Left colon (tissue), 2 donors: Measurements from ENCODE around the gene KCTD21. TPM values are rescaled to one million over a fixed set of nuclear protein-coding genes. Genes with fewer than 3 reads are reported as not detected.
"Not testable (repeated sequence)": the region's sequence is repeated elsewhere in the genome, so short reads cannot be mapped to it uniquely, and the experiment has no call there.

Experiments
- ATAC-seq: fragments of 200-7000 bp; cut with Tn5 transposase; one replicate; pipeline ENCODE4 v1.9.1; 2020; ENCODE audit warnings: mild to moderate bottlenecking, moderate library complexity
- DNase-seq, 2 donors: peaks; one replicate each; pipeline ENCODE4 v3.0.0-alpha.2; 2020
- intact Hi-C, 2 donors: fragments of 100-400 bp; cut with DNase I in 1 of 2; cut with micrococcal nuclease in 1 of 2; formaldehyde crosslinking; loops; one replicate each; pipeline versions ENCODE4 v1.11.2 to v1.14.0; 2022; cut with DNase I, micrococcal nuclease
- total RNA-seq, 2 donors: library from RNA; stranded (reverse); fragmentation: NEBNext Ultra II Directional; extraction: Animal tissue kit (Norgen Biotek cat#: 25700); gene quantifications; one replicate each; pipeline ENCODE4 v1.2.1, GENCODE V29; 2021
- donor health status: DM: no; HTN: no; CAD: no.
- donor health status: DM: yes; HTN: yes; CAD: no.

The KCTD21 gene
- total RNA-seq, 2 donors from 2014 or later = 7.7 to 10.1 TPM

- ATAC-seq (no peak), DNase-seq (no peak)
- intact Hi-C loops = no loop called here
Observed at GRCh38 chr11:78190871-78191538, 2.6 kb upstream of the KCTD21 start.

GRCh38 chr11:78190374-78190773 is 1.9 kb upstream of the KCTD21 start:
- ATAC-seq = no peak
- no peak for DNase-seq
- intact Hi-C loops = no loop called here

DNA sequence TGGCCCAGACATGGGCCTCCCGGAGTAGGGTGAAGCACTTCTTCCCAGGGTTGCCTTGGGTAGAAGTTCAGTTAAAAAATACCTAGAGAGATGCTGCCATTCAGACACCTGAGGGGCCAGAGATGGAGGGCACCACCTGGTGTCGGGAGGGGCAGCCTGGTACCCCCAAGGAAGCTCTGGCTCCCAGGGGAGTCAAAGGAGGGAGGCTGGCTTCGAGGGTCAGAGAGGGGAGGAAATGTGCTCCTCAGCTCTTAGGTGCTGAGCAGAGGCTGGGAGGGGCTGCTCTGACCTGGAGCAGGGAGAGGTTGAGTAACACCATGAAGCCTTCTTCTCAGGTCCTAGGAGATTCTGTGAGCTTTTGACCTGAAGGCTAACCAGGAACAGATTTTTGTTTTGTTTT is 1.4 kb upstream of the KCTD21 start:
- no peak for DNase-seq
- no peak for ATAC-seq
- intact Hi-C loops = no loop called here

DNA sequence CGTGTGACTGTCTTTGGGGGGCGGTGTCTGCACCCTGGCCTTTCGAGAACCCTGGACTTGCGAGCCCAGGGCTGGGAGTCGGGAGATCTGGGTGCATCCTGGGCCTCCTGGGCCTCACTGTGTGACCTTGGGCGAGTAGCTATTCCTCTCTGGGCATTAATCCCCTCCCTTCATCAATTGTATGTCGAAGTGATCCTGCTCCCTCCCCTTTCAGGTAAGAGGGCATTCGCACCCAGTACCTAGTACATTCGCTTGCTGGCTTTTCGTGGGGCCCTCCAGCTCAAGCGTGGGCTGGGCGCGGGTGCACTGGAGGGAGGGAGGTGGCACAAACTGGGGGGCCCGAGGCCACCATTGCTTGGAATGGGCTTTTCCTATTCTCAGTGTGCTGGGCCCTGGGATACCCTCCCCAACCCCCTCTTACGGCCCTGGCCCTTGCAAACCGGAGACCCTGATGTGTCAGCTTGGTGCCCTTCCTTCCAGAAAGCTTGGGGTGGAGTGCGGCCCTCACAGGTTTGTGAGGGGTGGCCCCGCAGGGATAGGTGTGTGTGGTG is 823 bp upstream of the KCTD21 start:
- intact Hi-C loops = no loop called here
- ATAC-seq (no peak), DNase-seq (peak in 1 of 2 donors; percentile 23)

DNA sequence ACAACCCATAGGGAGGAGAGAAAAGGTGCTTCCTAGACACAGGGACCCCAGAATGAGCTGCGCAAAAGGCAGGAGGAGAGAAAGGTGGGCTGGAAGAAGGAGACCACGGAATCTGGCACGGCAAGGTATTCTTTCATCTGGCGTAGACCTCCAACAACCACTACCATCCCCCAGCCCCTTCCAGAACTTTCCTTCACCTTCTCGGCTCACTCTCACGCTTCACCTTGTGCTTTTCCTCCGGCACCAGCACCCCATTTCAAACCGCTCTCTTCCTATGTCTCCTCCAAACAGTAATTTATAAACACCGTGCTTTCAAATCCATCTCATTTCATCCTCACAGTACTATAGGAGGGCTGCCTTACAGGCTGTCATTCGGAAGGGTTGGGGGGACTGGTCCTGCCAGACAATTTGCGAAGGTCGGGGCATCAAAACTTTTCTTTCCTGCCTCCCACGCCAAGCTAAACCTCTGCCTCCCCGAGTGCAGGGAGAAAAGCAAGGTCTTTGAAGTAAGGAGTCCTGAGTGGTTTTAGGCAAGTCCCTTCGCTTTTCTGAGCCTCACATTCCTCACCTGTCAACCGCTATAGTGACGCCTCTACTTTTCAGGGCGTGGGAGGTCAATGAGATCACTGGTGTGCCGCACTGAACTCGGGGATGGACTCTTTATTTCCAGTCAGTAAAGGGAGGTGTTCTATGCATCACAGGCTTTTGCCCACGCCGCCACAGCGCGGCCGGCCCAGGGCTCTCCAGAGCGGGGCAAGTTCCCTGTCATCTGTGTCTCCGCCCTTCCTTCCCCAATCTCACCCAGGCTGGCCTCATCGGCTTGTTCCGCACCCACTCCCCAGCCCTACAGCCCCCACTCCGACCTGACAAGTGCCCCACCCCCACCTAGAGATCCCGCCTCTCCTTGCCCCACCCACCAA is 800 bp downstream of the KCTD21 start:
- DNase-seq = no peak
- ATAC-seq = peak; percentile 43
- intact Hi-C loops = no loop called here

DNA sequence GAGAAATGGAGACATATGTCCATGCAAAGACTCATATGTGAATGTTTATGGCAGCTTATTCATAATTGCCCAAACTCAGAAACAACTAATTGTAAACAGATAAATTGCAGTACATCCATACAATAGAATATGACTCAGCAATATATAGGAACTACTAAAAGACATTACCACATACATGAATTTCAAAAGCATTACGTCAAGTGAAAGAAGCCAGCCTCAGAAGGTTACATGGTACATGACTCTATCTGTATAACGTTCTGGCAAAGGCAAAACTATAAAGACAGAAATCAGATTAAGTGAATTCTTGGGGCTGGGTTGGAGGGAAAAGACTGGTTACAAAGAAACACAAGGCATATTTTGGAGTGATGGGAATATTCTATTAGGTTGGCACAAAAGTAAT is 7.2 kb downstream of the KCTD21 start:
- ATAC-seq (no peak), DNase-seq (no peak)
- intact Hi-C loops = no loop called here

DNA sequence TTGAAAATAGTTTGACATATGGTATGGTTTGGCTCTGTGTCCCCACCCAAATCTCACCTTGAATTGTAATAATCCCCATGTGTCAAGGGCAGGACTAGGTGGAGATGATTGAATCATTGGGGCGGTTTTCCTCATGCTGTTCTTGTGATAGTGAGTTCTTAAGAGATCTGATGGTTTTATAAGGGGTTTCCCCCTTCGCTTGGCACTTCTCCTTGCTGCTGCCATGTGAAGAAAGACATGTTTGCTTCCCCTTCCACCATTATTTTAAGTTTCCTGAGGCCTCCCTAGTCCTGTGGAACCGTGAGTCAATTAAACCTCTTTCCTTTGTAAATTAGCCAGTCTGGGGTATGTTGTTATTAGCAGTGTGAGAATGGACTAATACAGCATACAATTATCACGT is 7.7 kb downstream of the KCTD21 start:
- ATAC-seq (no peak), DNase-seq (no peak)
- intact Hi-C loops = no loop called here

DNA sequence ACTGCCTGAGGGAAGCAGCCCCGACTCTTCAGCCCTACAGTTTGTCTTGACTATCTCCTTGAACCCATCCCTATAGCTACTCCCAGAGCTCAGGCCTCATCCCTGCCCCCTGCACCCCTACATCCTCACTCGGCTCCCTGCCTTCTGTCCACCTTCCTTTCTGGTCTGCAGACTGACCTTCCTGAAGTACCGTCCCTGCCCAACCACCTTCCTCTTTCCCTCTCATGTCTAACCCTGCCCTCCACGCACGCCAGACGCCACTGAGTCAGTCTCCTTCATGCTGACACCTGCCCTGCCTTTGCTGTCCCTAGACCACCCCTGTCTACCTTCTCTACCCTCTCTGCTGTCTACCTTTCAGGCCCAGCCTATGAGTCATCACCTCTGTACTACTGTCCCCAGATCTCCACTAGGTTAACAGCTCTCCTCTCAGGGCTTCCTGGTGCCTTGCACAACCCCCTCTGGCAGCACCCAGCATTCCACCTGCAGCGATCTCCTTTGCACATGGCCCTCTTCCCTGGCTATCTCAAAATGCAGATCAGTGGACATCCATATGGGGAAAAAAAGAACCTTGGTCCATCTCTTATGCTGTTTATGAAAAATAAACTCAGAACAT is 8.9 kb downstream of the KCTD21 start:
- intact Hi-C loops = no loop called here

DNA sequence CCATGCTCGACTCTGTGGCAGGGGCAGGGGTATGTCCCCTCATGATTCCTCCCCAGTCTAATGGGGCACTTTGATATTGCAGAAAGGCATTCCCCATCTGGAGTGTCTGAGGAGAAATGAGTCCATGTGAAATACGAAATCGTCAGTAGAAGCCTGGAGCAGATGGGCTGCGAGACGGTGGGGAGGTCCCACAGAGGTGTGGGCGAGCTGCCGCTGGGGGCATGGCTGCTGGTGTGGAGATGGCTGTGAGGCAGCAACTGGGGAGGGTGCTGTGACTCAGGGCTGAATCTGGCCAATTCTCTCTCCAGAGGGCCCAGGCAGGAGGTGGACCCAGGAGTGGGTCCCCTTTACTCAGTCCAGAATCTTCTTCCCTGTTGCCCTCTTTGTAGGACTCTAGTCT is 11.2 kb downstream of the KCTD21 start:
- intact Hi-C loops = no loop called here
- no peak for DNase-seq
- ATAC-seq = no peak

More for the DNA sequence above, 8.9 kb downstream of the KCTD21 start:
- ATAC-seq = peak; percentile 26
- DNase-seq = no peak

DNA sequence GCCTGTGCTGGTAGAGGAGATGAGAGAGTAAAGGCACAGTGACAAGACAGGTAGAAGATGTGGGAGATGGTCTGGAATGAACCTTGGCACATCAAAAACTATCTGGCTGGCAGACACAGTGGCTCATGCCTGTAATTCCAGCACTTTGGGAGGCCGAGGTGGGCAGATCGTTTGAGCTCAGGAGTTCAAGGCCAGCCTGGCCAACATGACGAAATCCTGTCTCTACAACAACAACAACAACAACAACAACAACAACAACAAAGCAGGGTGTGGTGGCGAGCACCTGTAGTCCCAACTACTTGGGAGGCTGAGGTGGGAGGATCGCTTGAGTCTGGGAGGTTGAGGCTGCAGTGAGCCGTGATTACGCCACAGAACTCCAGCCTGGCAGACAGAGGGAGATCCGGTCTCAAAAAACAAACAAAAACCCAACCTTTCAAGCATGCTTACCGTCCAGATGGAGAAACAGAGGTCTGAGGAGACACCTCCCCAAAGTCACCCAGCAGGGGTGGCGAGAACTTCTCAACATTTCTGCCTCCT is 11.8 kb downstream of the KCTD21 start:
- no peak for DNase-seq
- intact Hi-C loops = no loop called here
- ATAC-seq = no peak

DNA sequence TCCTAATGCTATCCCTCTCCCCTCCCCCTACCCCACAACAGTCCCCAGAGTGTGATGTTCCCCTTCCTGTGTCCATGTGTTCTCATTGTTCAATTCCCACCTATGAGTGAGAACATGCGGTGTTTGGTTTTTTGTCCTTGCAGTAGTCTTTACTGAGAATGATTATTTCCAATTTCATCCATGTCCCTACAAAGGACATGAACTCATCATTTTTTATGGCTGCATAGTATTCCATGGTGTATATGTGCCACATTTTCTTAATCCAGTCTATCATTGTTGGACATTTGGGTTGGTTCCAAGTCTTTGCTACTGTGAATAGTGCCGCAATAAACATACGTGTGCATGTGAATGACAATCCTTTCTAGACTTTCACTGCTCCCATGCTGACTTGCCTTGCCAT is 12.6 kb downstream of the KCTD21 start:
- DNase-seq, ATAC-seq, intact Hi-C loops: not testable (repeated sequence)

DNA sequence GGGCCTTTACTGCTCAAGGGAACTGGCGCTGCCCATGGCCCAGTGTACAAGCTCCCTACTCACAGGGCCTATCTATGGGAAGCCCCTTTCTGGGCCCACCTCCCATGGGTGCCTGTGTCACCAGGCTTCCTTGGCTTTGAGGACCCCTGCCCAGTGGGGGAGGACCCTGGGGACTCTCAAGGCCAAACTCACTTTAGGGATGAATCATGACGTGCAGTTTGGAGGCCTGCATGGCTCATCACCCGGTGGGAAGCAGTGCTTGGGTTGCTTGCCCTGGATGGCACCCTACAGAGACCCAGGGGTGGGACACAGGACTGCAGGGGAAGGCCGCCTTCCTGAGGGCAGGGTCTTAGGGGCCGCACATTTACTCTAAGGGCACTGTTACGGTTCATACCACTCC is 16.5 kb downstream of the KCTD21 start:
- ATAC-seq (no peak), DNase-seq (no peak)
- intact Hi-C loops = no loop called here

- ATAC-seq (no peak), DNase-seq (no peak)
- intact Hi-C loops = no loop called here
Observed at GRCh38 chr11:78170874-78171549, 17.4 kb downstream of the KCTD21 start.

DNA sequence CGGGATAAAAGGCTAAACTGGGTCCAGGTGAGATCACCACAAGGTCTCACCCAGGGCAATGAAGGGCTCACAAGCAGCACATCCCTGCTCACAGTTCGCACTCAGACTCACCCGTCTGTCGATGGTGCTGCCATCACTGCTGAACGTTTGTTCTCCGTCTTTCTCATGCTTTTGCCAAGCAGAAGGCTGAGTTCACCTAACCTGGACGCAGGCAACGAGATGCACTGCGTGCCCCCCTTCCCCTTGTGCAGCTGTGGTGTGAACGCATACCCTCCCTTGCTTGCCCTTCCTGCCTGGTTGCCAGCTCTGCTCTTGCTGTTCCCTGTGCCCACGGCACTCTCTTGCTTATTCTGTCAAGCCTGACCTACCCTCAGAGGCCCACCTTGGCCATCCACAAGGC is 18.0 kb downstream of the KCTD21 start:
- intact Hi-C loops = no loop called here
- no peak for ATAC-seq
- no peak for DNase-seq

- ATAC-seq = peak; percentile 27
- intact Hi-C loops = no loop called here
- peak in 1 of 2 donors; percentile 25 for DNase-seq
Observed at GRCh38 chr11:78168539-78169477, 19.6 kb downstream of the KCTD21 start.

DNA sequence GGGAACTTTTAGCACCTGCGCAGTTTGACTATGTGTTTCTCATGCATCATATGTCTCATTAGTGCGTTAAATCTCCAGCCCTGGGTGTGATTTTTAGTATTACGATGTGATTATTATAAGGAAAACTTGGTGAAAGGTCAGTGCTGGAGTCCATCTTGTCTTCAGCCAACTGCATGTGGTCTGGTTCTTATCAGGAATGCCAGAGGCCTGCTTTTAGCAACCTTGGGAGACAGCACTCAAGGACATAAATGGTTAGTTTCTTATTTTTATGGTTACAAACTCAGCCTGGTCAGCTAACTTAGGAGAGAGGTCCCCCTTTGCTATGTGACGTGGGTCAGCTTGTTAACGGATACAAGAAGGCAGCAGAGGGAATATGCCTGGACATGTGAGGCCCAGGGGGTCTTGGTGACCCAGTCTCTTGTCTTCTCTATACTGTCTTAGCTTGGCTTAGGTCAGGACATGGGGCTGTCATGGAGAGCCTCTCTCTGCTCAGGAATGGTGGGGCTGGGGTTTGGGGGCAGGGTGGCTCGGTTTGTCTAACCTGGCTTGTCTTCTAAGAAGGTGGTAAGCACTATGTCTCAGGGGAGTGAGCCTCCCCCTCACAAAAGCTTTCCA is 21.5 kb downstream of the KCTD21 start:
- intact Hi-C loops = no loop called here
- no peak for DNase-seq
- no peak for ATAC-seq

DNA sequence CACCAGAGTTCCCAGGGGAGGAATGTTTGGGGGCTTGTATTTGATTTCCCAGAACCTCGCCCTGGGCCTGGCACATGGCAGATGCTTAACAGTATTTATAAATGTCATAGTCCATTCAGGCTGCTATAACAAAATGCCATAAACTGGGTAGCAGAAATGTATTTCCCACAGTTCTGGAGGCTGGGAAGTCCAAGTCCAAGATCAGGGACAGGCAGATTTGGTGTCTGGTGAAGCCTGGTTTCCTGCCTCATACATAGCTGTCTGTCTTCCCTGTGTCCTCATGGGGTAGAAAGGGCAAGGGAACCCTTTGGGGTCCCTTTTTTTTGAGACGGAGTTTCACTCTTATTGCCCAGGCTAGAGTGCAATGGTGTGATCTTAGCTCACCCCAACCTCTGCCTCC is 24.0 kb downstream of the KCTD21 start:
- ATAC-seq (no peak), DNase-seq (no peak)
- intact Hi-C loops = no loop called here
